PC-3 (cell line): ENCODE data around the gene CEP68.

Experiments
- EZH2phosphoT487 ChIP-seq: fragments of 300-600 bp; sonication (generic); IDR thresholded peaks from 2 replicates; pipeline ENCODE4 v1.6.1; 2018; ENCODE audit warnings: mild to moderate bottlenecking, antibody characterized with exemption, low read length, borderline replicate concordance
- TF ChIP-seq, protein P1 (sequence below): fragments of 300-600 bp; sonication (generic); conservative IDR thresholded peaks from 2 replicates; pipeline ENCODE4 v1.5.1; 2017; ENCODE audit warnings: antibody characterized with exemption, low read depth, mild to moderate bottlenecking, low read length

GRCh38 chr2:65044097-65044735 is 12.0 kb upstream of the CEP68 start:
- TF ChIP-seq, protein P1, sequence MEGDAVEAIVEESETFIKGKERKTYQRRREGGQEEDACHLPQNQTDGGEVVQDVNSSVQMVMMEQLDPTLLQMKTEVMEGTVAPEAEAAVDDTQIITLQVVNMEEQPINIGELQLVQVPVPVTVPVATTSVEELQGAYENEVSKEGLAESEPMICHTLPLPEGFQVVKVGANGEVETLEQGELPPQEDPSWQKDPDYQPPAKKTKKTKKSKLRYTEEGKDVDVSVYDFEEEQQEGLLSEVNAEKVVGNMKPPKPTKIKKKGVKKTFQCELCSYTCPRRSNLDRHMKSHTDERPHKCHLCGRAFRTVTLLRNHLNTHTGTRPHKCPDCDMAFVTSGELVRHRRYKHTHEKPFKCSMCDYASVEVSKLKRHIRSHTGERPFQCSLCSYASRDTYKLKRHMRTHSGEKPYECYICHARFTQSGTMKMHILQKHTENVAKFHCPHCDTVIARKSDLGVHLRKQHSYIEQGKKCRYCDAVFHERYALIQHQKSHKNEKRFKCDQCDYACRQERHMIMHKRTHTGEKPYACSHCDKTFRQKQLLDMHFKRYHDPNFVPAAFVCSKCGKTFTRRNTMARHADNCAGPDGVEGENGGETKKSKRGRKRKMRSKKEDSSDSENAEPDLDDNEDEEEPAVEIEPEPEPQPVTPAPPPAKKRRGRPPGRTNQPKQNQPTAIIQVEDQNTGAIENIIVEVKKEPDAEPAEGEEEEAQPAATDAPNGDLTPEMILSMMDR: no peak
- no peak for TF ChIP-seq EZH2phosphoT487
